Measurements from ENCODE around the gene SEMA4B.
A peak's percentile ranks its signal among the peaks of the same experiment; 100 is the strongest.
"Not testable (repeated sequence)": the region's sequence is repeated elsewhere in the genome, so short reads cannot be mapped to it uniquely, and the experiment has no call there.

SEMA4B gene

DNA sequence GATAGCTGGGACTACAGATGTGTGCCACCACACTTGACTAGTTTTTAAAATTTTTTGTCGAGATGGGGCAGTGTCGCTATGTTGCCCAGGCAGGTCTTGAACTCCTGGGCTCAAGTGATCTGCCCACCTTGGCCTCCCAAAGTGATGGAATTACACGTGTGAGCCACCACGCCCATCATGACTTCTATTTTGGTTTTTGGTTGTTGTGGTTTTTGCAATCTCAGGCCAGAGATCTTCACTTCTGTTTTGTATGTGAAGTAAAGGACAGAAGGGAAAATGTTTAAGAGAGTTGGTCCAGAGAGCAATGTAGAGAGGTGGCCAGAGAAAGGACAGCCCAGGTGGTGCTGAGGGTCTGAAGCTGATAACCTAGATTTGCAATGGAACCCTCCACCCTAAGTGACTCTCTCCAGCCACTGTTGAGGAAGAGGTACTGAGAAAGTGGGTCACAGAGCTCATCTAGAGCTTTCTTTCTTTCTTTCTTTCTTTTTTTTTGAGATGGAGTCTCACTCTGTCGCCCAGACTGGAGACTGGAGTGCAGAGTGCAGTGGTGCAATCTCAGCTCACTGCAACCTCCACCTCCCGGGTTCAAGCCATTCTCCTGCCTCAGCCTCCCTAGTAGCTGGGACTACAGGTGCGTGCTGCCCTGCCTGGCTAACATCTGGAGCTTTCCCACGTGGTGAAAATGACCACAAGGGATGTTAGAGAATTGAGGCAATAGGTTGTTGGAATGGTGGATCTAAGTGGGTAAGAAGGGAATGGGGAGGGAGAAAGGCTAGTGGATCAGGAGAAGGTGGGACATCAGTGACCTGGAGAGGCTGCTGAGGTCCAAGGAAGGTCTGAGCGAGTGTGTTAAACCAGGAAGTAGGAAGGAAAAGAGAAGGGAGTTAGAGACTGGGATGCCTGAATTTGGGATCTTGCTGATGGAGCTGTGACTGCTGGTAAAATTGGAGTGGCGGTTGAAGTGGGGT, 22.4 kb upstream of the SEMA4B start:
- DNase-seq (ENCODE audit: low read depth in 1 of 2, low spot score in 1 of 2) = no peak

DNA sequence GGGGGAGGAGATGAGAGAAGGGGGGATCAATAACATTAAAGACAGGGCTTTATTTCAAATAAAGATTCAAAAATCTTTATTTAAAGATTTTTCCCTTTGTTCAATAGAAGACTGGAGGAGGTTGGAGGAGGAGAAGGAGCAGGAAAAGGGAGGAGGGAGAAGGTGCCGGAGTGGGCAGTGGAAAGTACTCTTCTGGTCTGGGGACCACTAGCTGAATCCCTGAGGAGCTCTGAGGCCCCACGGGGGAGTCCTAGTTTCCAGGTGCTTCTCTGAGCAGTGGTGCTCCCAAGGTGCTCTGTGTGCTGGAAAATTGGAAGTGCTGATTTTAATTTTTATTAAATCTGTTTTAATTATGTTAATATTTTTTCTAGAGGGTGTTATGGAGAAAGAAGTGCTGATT, 19.4 kb upstream of the SEMA4B start:
- DNase-seq (ENCODE audit: low read depth in 1 of 2, low spot score in 1 of 2) = no peak

DNA sequence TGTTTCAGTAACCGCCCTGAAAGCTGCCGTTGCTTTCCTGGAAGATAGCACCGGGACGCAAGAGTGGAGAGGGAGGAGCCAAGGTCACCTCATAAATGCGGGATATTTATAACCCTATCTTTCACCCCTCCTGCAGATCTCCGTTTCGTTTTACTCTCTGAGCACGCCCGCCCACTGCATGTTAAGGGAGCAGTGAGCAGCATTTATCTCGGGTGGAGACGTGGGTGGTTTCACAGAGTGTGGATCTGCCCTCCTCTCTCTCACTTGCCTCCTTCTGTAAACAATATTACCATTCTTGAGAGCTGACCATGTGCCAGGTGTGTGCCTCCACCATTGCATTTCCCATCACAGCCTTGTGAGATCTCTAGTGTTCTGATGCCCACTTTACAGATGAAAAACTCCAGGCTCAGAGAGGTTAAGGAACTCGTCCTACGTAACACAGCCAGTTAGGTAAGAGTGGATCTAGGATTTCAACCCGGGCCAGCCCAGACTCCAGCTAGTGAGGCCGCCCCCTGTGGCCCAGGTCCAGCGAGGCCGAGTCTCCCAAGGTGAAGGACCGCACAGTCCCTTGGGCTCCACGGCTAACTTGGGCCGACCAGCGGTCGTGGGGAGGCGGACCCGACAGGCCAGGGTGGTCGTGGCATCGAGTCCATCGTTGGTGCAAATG, 16.9 kb upstream of the SEMA4B start:
- peak in 1 of 2 donors; percentile 11 for DNase-seq (ENCODE audit: low read depth in 1 of 2, low spot score in 1 of 2)

DNA sequence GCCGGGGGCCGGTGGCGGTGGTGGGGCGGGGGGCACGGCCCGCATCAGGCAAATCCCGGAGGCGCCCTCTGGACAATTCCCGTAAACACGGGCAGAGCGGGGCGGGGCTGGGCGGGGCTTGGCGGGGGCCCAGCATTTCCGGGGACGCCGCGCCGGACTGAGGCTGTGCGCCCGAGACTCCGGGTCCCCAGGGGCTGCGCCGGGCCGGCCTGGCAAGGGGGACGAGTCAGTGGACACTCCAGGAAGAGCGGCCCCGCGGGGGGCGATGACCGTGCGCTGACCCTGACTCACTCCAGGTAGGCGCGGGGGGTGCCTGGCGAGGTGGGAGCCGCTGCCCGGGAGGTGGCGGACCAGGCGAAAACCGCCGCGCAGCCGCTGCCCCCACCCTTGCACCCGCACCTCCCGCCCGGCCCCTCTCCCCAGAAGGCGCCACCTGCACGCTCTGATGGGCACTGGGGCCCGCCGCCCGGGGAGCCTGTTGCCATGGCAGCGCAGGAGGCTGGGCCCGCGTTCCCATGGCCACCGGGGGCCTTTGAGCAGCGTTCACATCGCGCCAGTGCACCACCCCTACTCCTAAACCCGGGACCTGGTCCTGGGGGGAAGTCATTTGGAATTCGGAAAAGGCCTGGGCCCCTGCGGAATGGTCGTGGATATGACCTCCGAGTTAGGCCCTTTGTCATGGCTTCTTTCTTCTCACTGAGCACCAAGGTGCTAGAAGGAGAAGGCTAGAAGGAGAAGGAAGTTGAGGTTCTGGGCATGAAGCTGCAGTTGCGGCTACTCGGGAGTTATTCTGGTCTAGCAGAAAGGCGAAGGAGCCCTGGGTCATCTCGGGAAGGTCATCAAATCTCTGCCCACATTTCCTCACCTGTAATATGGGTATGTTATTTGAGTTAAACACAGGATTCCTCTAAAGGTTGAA, 16.1 kb upstream of the SEMA4B start:
- DNase-seq (ENCODE audit: low read depth in 1 of 2, low spot score in 1 of 2) = peak; percentile 27

DNA sequence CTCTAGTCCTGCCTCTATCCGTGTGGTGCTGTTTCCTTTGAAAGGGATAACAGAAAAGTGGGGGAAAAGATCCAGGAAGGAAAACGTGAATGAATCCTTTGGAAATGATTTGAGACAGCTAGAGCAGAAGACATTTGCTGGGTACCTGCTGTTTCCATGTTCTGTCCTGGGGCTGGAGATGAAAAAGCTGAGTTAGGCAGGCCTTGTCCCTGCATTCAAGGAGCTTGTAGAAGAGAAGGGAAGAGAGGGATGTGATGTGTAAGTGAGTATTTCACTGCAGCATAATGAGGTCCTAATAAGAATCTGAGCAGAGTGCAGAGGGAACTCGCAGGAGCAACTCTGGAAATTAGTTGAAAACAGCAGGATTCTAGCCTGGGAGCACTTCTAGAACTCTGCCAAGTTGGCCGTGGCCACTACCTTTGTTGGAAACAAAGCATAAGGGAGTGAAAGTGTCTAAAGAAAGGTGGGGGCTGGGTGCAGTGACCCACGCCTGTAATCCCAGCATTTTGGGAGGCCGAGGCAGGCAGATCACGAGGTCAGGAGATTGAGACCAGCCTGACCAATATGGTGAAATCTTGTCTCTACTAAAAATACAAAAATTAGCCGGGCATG, 13.8 kb upstream of the SEMA4B start:
- DNase-seq (ENCODE audit: low read depth in 1 of 2, low spot score in 1 of 2) = no peak

DNA sequence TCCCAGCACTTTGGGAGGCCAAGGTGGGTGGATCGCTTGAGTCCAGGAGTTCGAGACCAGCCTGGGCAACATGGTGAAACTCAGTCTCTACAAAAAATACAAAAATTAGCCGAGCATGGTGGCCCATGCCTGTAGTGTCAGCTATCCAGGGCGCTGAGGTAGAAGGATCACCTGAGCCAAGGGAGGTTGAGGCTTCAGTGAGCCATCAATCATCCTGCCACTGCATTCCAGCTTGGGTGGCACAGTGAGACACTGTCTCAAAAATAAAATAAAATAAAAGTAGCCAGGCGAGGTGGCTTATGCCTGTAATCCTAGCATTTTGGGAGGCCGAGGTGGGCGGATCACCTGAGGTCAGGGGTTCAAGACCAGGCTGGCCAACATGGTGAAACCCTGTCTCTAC, 13.1 kb upstream of the SEMA4B start:
- DNase-seq (ENCODE audit: low read depth in 1 of 2, low spot score in 1 of 2) = not testable (repeated sequence)

DNA sequence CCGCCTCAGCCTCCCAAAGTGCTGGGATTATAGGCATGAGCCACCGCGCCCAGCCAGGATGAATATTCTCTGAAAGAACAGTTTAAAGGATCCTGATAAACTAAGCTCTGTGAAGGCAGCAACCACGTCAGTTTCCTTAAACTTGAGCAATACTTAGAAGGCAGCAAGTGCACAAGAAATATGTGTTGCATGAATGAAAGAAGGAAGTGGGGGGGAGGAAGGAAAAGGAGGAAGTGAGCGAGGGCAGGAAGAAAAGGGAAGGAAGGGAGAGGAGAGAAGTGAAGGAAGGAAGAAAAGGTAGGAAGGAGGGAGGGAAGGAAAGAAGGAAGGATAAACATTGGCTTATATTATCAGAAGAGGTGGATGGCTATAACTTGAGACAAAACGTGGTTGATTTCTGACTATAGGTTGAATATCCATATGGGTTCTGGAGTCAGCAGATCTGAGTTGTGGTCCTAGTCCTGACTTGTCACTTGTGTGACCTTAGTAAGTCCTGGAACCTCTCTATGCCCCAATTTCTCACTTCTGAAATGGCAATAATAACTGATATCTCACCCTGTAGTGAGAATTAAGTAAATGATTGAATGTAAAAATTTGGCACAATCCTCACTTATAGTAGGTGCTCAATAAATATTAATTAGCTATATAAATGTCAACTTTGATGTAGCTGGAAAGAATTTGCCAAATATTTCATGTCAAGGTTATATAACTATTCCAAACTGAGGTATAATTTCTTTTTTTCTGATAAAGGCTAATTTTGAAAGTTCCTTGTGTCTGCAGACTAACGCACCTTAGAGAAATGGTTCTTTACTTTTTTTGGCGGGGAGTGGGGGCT, 12.0 kb upstream of the SEMA4B start:
- DNase-seq (ENCODE audit: low read depth in 1 of 2, low spot score in 1 of 2) = no peak

DNA sequence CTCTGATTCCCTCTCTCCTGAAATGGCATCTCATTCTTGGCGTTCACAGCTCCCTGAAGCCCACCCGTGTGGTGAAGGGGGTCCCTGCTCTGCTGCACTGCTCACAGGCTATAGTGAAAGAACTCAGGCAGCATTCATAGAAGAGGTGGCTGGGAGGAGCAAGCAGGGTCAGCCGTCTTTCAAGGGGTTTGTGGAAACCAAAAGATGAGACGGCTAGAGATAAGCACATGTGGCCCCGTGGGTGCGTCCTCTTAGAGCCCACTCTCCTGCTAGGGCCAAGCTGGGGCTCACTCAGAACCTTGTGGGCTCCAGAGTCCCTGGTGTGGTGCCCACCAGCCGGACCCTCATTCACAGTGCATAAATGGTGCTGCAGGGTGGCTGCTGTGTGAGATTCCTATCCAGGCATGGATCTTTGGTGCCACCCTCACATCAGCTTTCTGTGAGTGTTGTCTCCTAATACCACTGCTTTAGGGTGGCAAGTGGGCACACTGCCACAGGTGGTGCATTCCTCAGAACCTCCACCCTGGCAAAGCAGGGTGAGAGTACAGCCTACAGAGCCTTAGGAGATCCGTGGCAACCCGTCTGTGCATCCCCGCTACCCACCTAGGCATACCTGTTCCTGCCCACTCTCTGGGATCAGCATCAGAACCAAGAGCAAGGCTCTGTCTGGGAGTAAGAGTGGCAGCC, 11.2 kb upstream of the SEMA4B start:
- DNase-seq (ENCODE audit: low read depth in 1 of 2, low spot score in 1 of 2) = no peak

DNA sequence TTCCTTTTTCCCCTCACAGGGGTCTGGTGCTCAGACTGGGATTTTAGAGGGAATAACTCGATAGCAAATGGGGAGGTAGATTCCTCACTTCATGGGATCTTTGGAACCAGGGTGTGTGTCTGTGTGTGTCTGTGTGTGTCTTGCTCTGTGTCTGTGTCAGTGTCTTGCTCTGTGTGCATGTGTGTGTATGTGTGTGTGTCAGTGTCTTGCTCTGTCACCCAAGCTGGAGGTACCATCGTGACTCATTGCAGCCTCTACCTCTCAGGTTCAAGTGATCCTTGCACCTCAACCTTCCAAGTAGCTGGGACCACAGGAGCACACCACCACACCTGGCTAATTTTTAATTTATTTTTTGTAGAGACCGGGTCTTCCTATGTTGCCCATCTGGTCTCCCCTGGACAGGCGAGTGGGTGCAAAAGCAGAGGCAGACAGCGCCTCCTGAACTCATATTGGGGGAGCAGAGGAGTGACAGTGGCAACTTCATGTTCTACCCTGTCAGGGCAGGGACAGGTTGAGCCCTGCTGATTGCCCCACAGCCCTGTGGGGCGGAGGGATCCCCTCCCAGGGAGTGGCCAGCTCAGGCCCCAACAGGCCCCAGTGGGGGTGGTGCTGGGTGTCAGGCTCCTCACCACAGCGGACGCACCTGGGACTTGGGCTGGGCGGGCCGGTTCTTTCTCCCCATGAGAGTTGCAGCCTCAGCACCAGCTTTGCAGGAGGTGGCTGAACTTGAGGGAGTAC, 10.4 kb upstream of the SEMA4B start:
- DNase-seq (ENCODE audit: low read depth in 1 of 2, low spot score in 1 of 2) = no peak

DNA sequence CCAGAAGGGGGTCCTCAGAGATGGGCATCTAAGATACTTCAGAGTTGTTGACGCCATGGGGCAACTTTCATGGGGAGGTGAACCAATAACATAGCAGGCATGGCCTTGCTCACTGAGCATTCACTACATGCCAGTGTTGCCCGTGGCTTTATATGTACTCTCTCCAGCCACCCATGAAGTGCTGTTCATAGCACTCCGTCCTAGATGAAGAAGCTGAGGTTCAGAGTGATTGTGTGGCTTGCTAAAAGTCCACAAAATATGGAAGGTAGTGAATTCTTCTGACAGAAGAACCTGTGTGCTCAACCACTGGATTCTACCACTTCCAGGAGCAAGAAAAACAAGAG, 9.8 kb upstream of the SEMA4B start:
- no peak for DNase-seq (ENCODE audit: low read depth in 1 of 2, low spot score in 1 of 2)

DNA sequence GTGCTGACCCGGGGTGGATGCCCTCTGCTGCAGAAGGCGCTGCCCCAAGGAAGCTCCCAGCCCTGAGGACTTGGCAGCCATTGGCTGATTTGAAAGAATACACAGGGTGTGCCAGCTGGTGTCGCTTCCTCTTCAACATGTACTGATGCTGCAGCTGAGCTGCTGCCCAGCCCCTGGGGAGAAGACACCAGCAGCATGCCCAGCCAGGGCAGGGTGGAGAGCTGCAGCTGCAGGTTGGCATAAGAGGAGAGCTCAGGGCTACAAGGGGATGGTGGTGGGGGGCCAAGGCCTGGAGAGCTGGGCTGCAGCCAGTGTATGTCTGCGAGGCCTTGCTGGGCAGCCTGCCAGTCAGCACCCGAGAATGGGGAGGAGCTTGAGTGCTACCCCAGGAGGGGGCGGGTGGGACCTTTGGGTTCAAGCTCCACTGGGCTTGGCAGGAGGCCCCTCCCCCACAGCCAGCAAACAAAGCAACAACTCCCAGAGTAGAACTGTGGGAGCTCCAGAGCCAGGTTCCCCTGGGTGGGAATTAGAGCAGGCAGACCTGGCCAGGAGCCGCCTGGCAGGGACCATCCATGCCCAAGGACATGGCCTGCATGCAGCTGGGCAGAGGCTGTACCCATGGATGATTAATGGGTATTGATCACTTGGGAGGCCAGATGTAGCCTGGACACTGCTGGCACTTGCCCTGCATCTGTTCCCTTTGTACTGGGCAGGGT, 9.2 kb upstream of the SEMA4B start:
- peak in 1 of 2 donors; percentile 5 for DNase-seq (ENCODE audit: low read depth in 1 of 2, low spot score in 1 of 2)

DNA sequence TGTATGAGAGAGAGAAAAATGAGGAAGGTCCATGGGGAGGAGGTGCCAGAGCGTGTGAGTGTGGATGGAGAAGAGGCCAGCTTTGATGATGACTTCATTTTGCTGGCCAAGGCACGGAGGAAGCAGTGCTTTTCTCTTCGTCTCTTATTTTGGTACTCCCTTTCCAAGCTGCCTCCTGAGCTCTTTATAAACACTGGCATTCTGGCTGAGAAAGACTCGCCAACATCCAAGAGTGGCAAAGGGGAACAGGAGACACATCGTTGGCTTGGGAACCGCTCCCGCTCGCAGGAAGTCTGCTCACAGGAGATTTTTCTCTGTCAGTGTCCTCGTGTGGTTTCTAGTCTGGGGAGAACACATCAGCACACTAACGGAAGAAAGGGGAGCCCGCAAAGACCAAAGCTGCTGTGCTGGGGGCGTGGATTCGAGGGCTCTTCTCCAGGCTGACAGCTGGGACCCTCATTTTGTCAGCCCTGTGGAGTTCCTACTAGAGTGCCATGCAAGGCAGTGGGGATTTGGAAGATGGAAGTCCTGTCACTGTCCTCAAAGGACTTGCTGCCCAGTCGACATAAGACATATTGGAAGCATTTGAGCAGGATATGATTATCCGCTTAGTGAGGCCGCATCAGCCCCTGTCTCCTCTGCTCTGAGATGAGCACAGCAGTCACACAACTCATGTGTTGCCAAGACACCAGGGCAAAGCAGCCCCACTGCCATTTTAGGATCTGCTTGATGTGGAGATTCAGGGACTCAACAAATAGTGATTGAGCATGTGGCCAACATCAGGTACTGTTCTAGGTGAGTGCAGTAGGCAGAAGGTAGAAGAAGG, 8.0 kb upstream of the SEMA4B start:
- no peak for DNase-seq (ENCODE audit: low read depth in 1 of 2, low spot score in 1 of 2)

DNA sequence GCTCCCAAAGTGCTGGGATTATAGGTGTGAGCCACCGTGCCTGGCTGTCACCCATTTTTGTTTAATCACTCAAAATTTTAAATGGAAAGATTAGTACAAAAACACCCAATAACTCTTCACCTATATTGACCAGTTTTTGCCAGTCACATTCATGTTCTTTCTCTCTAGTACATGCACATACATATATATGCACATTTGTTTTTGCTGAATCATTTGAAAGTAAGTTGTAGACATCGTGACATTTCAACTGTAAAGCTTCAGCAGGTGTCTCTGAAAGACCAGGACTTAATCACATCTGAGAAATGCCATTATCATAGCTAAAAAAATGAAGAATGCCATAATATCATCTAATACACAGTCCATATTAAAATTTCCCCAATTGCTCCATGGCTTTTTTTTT, 6.5 kb upstream of the SEMA4B start:
- no peak for DNase-seq (ENCODE audit: low read depth in 1 of 2, low spot score in 1 of 2)

DNA sequence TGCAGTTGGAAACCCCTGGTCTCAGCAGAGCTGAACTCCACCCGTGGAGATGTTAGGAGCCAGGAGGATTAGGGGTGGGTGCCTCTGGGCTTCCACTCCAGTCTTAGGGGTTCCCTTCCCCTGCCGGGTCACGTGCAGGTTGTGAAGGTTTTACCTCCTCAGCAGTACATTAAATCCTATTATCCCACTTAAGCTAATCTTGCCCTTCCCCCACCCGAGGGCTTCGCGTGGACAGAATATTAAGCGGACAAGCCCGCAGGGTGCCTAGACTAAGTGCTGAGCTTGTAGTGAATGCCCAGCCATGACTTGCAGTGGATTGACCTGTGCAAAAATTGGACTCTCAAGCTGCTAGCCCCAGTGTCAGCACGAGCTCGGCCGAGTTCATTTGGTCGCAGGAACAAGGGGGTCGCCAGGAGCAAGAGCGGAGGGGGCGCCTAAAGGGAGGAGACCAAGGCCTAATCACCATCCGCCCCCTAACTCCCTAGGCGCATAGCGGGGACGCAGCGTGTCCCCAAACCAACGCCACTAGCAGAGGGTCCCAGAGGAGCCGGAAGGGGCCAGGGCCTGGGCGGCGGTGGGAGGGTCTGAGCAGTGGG, 498 bp upstream of the SEMA4B start:
- DNase-seq (ENCODE audit: low read depth in 1 of 2, low spot score in 1 of 2) = no peak

DNA sequence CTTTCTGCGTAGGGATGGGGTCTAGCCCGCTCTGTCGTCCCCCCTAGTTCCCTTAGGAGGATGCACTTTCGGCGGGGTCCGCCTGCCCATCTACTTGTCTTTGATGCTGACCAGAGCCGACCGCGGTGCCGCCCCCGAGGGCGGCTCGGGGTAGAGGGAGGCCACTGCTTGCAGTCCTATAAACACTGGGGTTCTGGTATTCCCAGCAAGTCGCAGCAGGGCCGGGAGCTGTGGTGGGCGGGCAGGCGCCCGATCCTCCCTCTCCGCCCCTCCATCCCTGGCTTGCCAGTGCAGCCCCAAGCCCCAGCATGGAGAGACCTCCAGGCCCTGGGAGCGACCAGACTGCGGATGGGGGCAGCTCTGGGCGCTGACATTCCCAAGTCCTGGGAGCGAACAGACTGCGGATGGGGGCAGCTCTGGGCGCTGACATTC, 830 bp downstream of the SEMA4B start:
- no peak for DNase-seq (ENCODE audit: low read depth in 1 of 2, low spot score in 1 of 2)

DNA sequence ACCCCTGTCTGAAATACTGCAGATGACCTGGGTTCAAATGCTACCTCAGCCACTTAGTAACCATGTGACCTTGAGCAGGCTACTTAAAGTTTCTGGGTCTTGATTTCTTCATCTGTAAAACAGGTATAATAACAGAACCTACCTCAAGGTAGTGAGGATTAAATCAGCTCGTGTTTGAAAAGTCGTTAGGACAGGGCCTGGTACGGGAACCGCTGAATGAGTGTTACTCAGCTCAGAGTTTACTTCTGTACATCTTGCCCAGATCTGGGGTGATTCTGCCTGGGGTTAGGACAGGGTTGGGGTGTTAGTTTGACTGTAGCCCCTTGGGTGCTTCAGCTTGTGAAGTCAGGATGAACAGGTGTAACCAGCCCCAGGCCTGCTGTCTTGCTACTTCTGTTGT, 1.8 kb downstream of the SEMA4B start:
- DNase-seq (ENCODE audit: low read depth in 1 of 2, low spot score in 1 of 2) = no peak

DNA sequence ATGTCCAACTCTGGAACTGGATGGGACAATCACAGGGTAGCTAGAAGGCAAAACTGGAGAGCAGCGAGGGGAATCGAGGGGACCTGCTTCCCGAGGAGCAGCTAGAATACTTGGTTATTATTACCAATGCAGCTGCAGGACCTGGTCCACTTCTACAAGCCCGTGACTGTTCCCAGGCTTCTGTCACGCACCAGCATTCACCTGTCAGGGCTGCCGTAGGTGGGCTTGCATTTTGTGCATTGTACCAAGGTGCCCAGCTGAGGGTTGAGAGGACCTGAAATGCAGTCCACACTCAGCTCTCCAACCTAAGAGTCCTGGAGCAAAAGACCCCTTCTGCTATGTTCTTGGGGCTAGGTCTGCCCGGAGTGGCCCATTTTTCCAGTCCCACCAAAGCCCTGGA, 2.3 kb downstream of the SEMA4B start:
- DNase-seq (ENCODE audit: low read depth in 1 of 2, low spot score in 1 of 2) = no peak
